ENCODE data around the gene IL34.

GRCh38 chr16:70698901-70699300 is 52.5 kb downstream of the IL34 start:
- TF ChIP-seq SP1 (IDR thresholded peaks at IDR 0.05) = no peak
- TF ChIP-seq CTCF (IDR thresholded peaks at IDR 0.05; ENCODE audit: low read depth, low read length, missing input control) = no peak
- no peak for TF ChIP-seq YY1 (IDR thresholded peaks at IDR 0.05)
- no peak for TF ChIP-seq NR2F2 (IDR thresholded peaks at IDR 0.05)
- no peak for TF ChIP-seq TAF1 (conservative IDR thresholded peaks at IDR 0.05)
- TF ChIP-seq GABPA (IDR thresholded peaks at IDR 0.05 in 1 of 2, conservative IDR thresholded peaks at IDR 0.05 in 1 of 2) = no peak
